ENCODE results near the gene SCYGR5. TPM values are rescaled to one million over a fixed set of nuclear protein-coding genes. Genes with fewer than 3 reads are reported as not detected.
"Not testable (repeated sequence)": the region's sequence is repeated elsewhere in the genome, so short reads cannot be mapped to it uniquely, and the experiment has no call there.

SCYGR5 gene
- total RNA-seq, 4 donors from 2014 or later = not detected

GRCh38 chr2:227661827-227662226, 4.8 kb upstream of the SCYGR5 start:
- intact Hi-C loops (cut with DNase I; ENCODE audit: low total_unique reads) (no loop called here), in situ Hi-C loops (cut with MboI; ENCODE audit: low pct_ligation_motif_present in 1 of 4, low pct_unique_long_range_greater_than_20kb in 1 of 4, low sequenced_read_pairs in 3 of 4) (loop anchor here (5.0 to 25.0 kb wide), 6 partner anchors 93 to 203 kb away; partner anchors contain the start of gene DAW1 (in 1 of the 4))
- no peak overlapping the region for H3K4me3 ChIP-seq
- TF ChIP-seq CTCF (IDR thresholded peaks at IDR 0.05) (no peak), EP300 (IDR thresholded peaks at IDR 0.05; ENCODE audit: low read depth) (no peak), POLR2A (IDR thresholded peaks at IDR 0.05) (no peak), POLR2AphosphoS5 (IDR thresholded peaks at IDR 0.05) (no peak)
- no peak for DNase-seq
- no peaks in the 10 kb centered on the region for H3K9me3 ChIP-seq
- no peak overlapping the region for H3K27ac ChIP-seq
- 42 to 52% methylated on average over 3 of the region's 3 CpGs for WGBS, 2 donors (ENCODE audit: low coverage in 1 of 2)
- no peaks in the 10 kb centered on the region for H3K36me3 ChIP-seq
- peaks cover 0 to 14% (median 3%) of the 10 kb centered on the region in 4 donors for H3K4me1 ChIP-seq
- no peaks in the 10 kb centered on the region for H3K27me3 ChIP-seq

- Histone ChIP-seq H3K36me3 (no peaks in the 10 kb centered on the region), H3K27ac (no peak overlapping the region), H3K4me1 (peaks cover 0 to 4% (median 0%) of the 10 kb centered on the region in 4 donors), H3K27me3 (no peaks in the 10 kb centered on the region), H3K9me3 (no peaks in the 10 kb centered on the region), H3K4me3 (no peak overlapping the region)
- intact Hi-C loops (cut with DNase I; ENCODE audit: low total_unique reads) (no loop called here), in situ Hi-C loops (cut with MboI; ENCODE audit: low pct_ligation_motif_present in 1 of 4, low pct_unique_long_range_greater_than_20kb in 1 of 4, low sequenced_read_pairs in 3 of 4) (loop anchor here (10.0 to 25.0 kb wide), 5 partner anchors 89 to 199 kb away; partner anchors contain the start of gene DAW1 (in 1 of the 4))
- no peak for TF ChIP-seq POLR2A (IDR thresholded peaks at IDR 0.05)
- no peak for TF ChIP-seq CTCF (IDR thresholded peaks at IDR 0.05)
- TF ChIP-seq EP300 (IDR thresholded peaks at IDR 0.05; ENCODE audit: low read depth) = no peak
- TF ChIP-seq POLR2AphosphoS5 (IDR thresholded peaks at IDR 0.05) = no peak
- WGBS, 2 donors (ENCODE audit: low coverage in 1 of 2) = 78 to 85% methylated on average over 4 to 6 of the region's 6 CpGs
- DNase-seq = no peak
Observed at GRCh38 chr2:227665189-227665940, 1.2 kb upstream of the SCYGR5 start.

GRCh38 chr2:227671170-227671905, 4.7 kb downstream of the SCYGR5 start:
- intact Hi-C loops (cut with DNase I; ENCODE audit: low total_unique reads) (no loop called here), in situ Hi-C loops (cut with MboI; ENCODE audit: low pct_ligation_motif_present in 1 of 4, low pct_unique_long_range_greater_than_20kb in 1 of 4, low sequenced_read_pairs in 3 of 4) (loop anchor here in 2 of 4 donors (25.0 kb wide), 2 partner anchors 91 to 191 kb away; partner anchors contain the start of gene DAW1 (in 1 of the 2))
- no peak for TF ChIP-seq EP300 (IDR thresholded peaks at IDR 0.05; ENCODE audit: low read depth)
- TF ChIP-seq CTCF (IDR thresholded peaks at IDR 0.05) = no peak
- TF ChIP-seq POLR2A (IDR thresholded peaks at IDR 0.05) = no peak
- no peak for TF ChIP-seq POLR2AphosphoS5 (IDR thresholded peaks at IDR 0.05)
- Histone ChIP-seq H3K4me1 (peaks cover 0 to 4% (median 0%) of the 10 kb centered on the region in 4 donors), H3K27ac (no peak overlapping the region), H3K9me3 (no peaks in the 10 kb centered on the region), H3K36me3 (no peaks in the 10 kb centered on the region), H3K27me3 (no peaks in the 10 kb centered on the region), H3K4me3 (no peak overlapping the region)
- DNase-seq = no peak
- 73 to 84% methylated on average over 3 of the region's 3 CpGs for WGBS, 2 donors (ENCODE audit: low coverage in 1 of 2)

GRCh38 chr2:227673620-227674019, 7.0 kb downstream of the SCYGR5 start:
- H3K27me3 ChIP-seq; H3K36me3 ChIP-seq; H3K9me3 ChIP-seq; H3K4me1 ChIP-seq; H3K27ac ChIP-seq; intact Hi-C loops (cut with DNase I; ENCODE audit: low total_unique reads); DNase-seq; H3K4me3 ChIP-seq: not testable (repeated sequence)
- in situ Hi-C loops (cut with MboI; ENCODE audit: low pct_ligation_motif_present in 1 of 4, low pct_unique_long_range_greater_than_20kb in 1 of 4, low sequenced_read_pairs in 3 of 4) = loop anchor here in 2 of 4 donors (25.0 kb wide), 2 partner anchors 89 to 189 kb away; partner anchors contain the start of gene DAW1 (in 1 of the 2)
- 70% methylated on average over 5 of the region's 5 CpGs; no CpG with 5 or more reads in 1 of the 2 donors for WGBS, 2 donors (ENCODE audit: low coverage in 1 of 2)

Measured in transverse colon (tissue), 4 donors.